H1 (cell line): Measurements from ENCODE around the gene PGAP3. TPM values are rescaled to one million over a fixed set of nuclear protein-coding genes. Genes with fewer than 3 reads are reported as not detected.

ENCODE experiments used
- BCL11A ChIP-seq, 2 experiments: IDR thresholded peaks; one replicate each; pipeline ENCODE4 v1.6.1; 2011; ENCODE audit warnings: low read depth in 2 of 2, low read length in 2 of 2, mild to moderate bottlenecking in 2 of 2
- GABPA ChIP-seq: IDR thresholded peaks from 2 replicates; pipeline ENCODE4 v1.6.1; 2011; ENCODE audit warnings: mild to moderate bottlenecking, low read length, moderate library complexity, borderline replicate concordance; ENCODE audit not compliant: insufficient read depth
- GTF2F1 ChIP-seq: IDR thresholded peaks from 2 replicates; pipeline ENCODE4 v1.6.1; 2012; ENCODE audit warnings: low read depth, low read length, improper control_type of control experiment, borderline replicate concordance
- HDAC2 ChIP-seq, 2 experiments: fragments of 300-600 bp in 1 of 2; sonication (generic) in 1 of 2; IDR thresholded peaks; 2 replicates each; pipeline ENCODE4 v1.6.1; 2011 to 2012; ENCODE audit warnings: low read depth in 2 of 2, low read length in 2 of 2, mild to moderate bottlenecking in 2 of 2, moderate library complexity in 2 of 2, borderline replicate concordance in 1 of 2, inconsistent platforms in 1 of 2
- polyA plus RNA-seq, 7 experiments: library from polyadenylated mRNA; depleted of rRNA in 3 of 7; stranded (reverse) in 5 of 7; unstranded in 2 of 7; fragments of >200 nt in 5 of 7; fragments of 200-250 nt in 2 of 7; gene quantifications; 1 replicate in 5 of 7; 2 replicates in 1 of 7; 4 replicates in 1 of 7; pipeline versions ENCODE4 v1.2.1 to v1.2.3, GENCODE V29; 2011 to 2013; ENCODE audit warnings: missing spikeins in 2 of 7, mixed read lengths in 2 of 7
- total RNA-seq: library from RNA; stranded (reverse); fragmentation: NEBNext Ultra II Directional; extraction: Animal tissue kit (Norgen Biotek cat#: 25700); gene quantifications from 2 replicates; pipeline ENCODE4 v1.2.1, GENCODE V29; 2021

PGAP3 gene
- total and polyA plus RNA-seq, 2 of the 8 experiments (the other 6 are each of a cell fraction or from before 2014, with no cell fraction given) = 21.0 to 30.7 TPM

GRCh38 chr17:39696731-39697130 is 8.9 kb upstream of the PGAP3 start (continued):
- no peak for TF ChIP-seq BCL11A (IDR thresholded peaks at IDR 0.05; ENCODE audit: low read depth in 2 of 2, low read length in 2 of 2)
- no peak for TF ChIP-seq GTF2F1
- no peak for TF ChIP-seq HDAC2 (IDR thresholded peaks at IDR 0.05; ENCODE audit: borderline replicate concordance in 1 of 2, low read depth in 2 of 2, low read length in 2 of 2)
- TF ChIP-seq GABPA = no peak
